ENCODE results near the gene ADNP.
"Not testable (repeated sequence)": the region's sequence is repeated elsewhere in the genome, so short reads cannot be mapped to it uniquely, and the experiment has no call there.

The ADNP gene

GRCh38 chr20:50931306-50932015 lies at the start of gene ADNP:
Gene ADNP, minus strand, starts transcription at chr20:50931437. Its CDS starts 27,441 bp downstream, at chr20:50903996.
- TF ChIP-seq CTCF (conservative IDR thresholded peaks at IDR 0.05) = peak; percentile 84
- peak; percentile 77 for TF ChIP-seq ZFX (IDR thresholded peaks at IDR 0.05)
- peak within 1 kb of the TSS; percentile 95 for H3K27ac ChIP-seq

- TF ChIP-seq CTCF (conservative IDR thresholded peaks at IDR 0.05) (no peak), ZFX (IDR thresholded peaks at IDR 0.05) (no peak)
- H3K27ac ChIP-seq = no peak overlapping the region
These were observed 48.9 kb upstream of the ADNP start for GRCh38 chr20:50980071-50980681.

GRCh38 chr20:50978533-50978932 lies 47.3 kb upstream of the ADNP start:
- H3K27ac ChIP-seq = not testable (repeated sequence)

- H3K27ac ChIP-seq = no peak overlapping the region
- TF ChIP-seq CTCF (conservative IDR thresholded peaks at IDR 0.05) (no peak), ZFX (IDR thresholded peaks at IDR 0.05) (no peak)
These were observed 46.1 kb upstream of the ADNP start for GRCh38 chr20:50977066-50978021.

- TF ChIP-seq CTCF (conservative IDR thresholded peaks at IDR 0.05) = no peak
- no peak for TF ChIP-seq ZFX (IDR thresholded peaks at IDR 0.05)
- no peak overlapping the region for H3K27ac ChIP-seq
These were observed 44.6 kb upstream of the ADNP start for GRCh38 chr20:50975701-50976330.

- no peak overlapping the region for H3K27ac ChIP-seq
- TF ChIP-seq ZFX (IDR thresholded peaks at IDR 0.05) = no peak
- TF ChIP-seq CTCF (conservative IDR thresholded peaks at IDR 0.05) = no peak
These were observed 38.7 kb upstream of the ADNP start for GRCh38 chr20:50969912-50970311.

- no peak overlapping the region for H3K27ac ChIP-seq
- TF ChIP-seq ZFX (IDR thresholded peaks at IDR 0.05) = no peak
- no peak for TF ChIP-seq CTCF (conservative IDR thresholded peaks at IDR 0.05)
These were observed 38.2 kb upstream of the ADNP start for GRCh38 chr20:50969435-50969834.

All from C4-2B (cell line).